Ovary (tissue), 3 donors: ENCODE data around the gene TBCK.

Source experiments
- CTCF ChIP-seq, 3 donors: fragments of 450-650 bp in 2 of 3; fragments of 200-600 bp in 1 of 3; IDR thresholded peaks; one replicate each; pipeline versions ENCODE4 v1.5.1 to v1.8.0; 2016 to 2022; ENCODE audit warnings: antibody characterized with exemption in 3 of 3, mild to moderate bottlenecking in 1 of 3
- EP300 ChIP-seq: sonication (generic); formaldehyde crosslinking; IDR thresholded peaks from one replicate; pipeline ENCODE4 v1.6.1; 2017; ENCODE audit warnings: antibody characterized with exemption
- donor health status: DM: no; HTN: no; CAD: no.

GRCh38 chr4:106277140-106277675 lies 38.8 kb downstream of the TBCK start:
- no peak for TF ChIP-seq CTCF (IDR thresholded peaks at IDR 0.05)
- no peak for TF ChIP-seq EP300
